ENCODE measurements around the gene STAT5A.
A peak's percentile ranks its signal among the peaks of the same experiment; 100 is the strongest.

GRCh38 chr17:42276359-42276608 lies 12.0 kb upstream of the STAT5A start, which contains the start of gene STAT5B:
- peak in 1 of 2 donors; percentile 78 for TF ChIP-seq POLR2A (IDR thresholded peaks at IDR 0.05)
- TF ChIP-seq CTCF (IDR thresholded peaks at IDR 0.05): no peak

All from thyroid gland (tissue), 4 donors.